NCI-H128 (cell line): ENCODE data around the gene AP1G1.
"Not testable (repeated sequence)": the region's sequence is repeated elsewhere in the genome, so short reads cannot be mapped to it uniquely, and the experiment has no call there.

ENCODE experiments used
- DNase-seq: peaks from one replicate; lab custom pipeline; 2025; ENCODE audit not compliant: unreplicated experiment; lab: John Stamatoyannopoulos, UW

Gene AP1G1

DNA sequence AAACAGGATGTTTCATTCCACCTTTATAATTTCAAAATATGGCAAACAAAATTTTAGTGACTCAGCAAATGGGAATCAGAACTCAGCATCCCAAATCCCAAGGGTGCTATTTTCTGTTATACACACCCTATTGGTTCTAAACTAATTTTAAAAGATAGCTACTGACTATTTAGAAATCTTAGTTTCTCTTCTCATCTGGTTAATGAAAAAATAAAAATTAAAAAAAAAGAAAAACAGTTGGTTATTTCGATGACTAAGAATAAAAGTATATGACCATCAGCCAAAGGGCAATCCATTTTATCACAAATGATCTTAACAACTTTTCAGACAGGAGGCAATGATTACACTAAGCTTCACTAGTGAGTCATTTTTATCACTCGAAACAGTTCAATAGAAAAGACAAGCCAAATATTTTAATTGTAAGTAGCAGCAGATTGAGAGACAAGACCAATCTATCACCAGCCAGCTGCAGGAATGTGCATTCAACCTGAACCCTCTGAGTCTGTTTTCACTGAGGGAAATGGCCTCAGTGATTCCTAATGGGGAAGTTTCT lies 99.3 kb downstream of the AP1G1 start:
- no peak for DNase-seq

- DNase-seq: no peak
Observed at GRCh38 chr16:71708696-71709095, 99.9 kb downstream of the AP1G1 start.

GRCh38 chr16:71707199-71707598 lies 101.4 kb downstream of the AP1G1 start:
- no peak for DNase-seq

DNA sequence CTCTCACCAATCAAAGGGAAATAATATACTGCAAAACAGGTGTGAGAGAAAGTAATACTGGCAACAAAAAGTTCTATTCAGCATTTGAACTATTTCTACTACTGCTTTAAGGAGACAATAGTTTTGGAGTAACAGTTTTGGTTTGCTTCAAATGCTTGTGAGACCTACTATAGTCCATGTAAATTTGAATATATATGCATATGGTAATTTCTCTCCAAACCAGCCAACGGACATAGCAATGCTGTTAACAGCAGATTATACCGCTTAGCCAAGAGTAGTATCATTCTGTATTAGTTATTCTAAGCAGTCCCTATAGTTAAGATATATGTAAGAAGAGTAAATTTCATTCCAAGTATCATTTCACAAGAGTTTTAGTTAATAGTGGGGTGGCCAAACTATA lies 102.6 kb downstream of the AP1G1 start:
- no peak for DNase-seq

DNA sequence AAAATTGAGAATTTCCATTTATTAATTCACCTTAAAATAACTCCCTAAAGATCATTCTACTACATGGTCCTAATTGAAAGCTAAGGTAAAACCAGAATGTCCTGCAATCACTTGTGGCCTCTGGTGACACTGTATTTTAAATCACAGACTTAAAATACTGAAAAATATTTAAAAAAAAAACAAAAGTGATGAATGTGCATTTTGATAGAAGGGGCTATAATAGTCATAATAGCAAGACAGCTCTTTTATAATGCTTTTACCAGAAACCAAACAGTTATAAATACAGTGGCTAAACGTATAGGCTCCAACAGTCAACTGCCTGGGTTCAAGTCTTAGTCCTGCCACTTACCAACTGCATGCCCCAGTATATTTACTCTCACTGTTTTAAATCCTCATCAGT lies 105.3 kb downstream of the AP1G1 start:
- DNase-seq: no peak

GRCh38 chr16:71700831-71701230 lies 107.8 kb downstream of the AP1G1 start:
- no peak for DNase-seq

- no peak for DNase-seq
Observed at GRCh38 chr16:71698491-71698890, 110.1 kb downstream of the AP1G1 start.

DNA sequence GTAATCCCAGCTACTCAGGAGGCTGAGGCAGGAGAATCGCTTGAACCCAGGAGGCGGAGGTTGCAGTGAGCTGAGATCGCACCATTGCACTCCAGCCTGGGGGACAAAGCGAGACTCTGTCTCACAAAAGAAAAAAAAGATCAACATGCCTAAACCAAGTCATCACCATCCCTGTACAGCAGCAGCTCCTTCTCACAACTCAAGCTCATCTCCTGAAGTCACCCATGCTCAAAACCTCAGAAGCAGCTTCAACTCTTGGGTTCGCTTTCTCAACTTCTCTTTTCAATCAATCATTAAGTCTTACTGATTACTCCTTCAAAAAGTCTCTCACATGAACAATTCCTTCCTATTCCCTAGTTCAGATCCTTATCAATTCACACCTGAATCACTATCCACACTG lies 115.5 kb downstream of the AP1G1 start:
- no peak for DNase-seq

DNA sequence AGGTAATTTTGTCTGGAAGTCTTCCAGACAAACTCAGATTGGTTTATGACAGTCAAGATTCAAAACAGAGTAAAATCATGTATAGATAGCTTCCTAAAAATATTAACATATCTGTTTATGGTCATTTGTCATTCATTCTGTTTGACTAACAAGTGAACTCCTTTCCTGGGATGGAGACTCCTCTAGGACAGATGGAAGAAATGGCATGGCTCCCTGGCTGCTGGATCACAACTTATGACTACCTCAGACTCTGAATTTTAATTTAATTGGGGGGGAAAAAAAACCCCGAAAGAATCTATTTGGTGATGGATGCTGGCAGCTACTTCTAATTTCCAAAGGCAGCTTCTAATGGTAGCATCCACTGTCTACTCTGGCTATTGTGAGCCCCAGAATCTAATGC lies 118.7 kb downstream of the AP1G1 start:
- DNase-seq: no peak

GRCh38 chr16:71687861-71688260 lies 120.8 kb downstream of the AP1G1 start:
- no peak for DNase-seq

GRCh38 chr16:71684280-71684679 lies 124.4 kb downstream of the AP1G1 start:
- not testable (repeated sequence) for DNase-seq

GRCh38 chr16:71681360-71681759 lies 127.3 kb downstream of the AP1G1 start:
- DNase-seq: no peak
